Activated CD8-positive, alpha-beta memory T cell treated with anti-CD3 and anti-CD28 coated beads for 36 hours (primary cell): Measurements from ENCODE around the gene NAA60. TPM values are rescaled to one million over a fixed set of nuclear protein-coding genes. Genes with fewer than 3 reads are reported as not detected.

Experiments used
- CTCF ChIA-PET: fragments of 350-600 bp; sonication (Branson Sonifier 250); formaldehyde crosslinking; loops from one replicate; lab custom pipeline; 2021; ENCODE audit warnings: antibody characterized with exemption; lab: Charles Lee
- POLR2A ChIA-PET: fragments of 350-600 bp; sonication (Branson Sonifier 250); formaldehyde crosslinking; loops from one replicate; lab custom pipeline; 2021; ENCODE audit warnings: antibody characterized with exemption; lab: Charles Lee
- total RNA-seq, 2 experiments: library from RNA; stranded (reverse); gene quantifications; one replicate each; pipeline ENCODE4 v1.2.3, GENCODE V29; 2021

Gene NAA60
- total RNA-seq, 2 experiments from 2014 or later: 34.4 to 36.5 TPM

DNA sequence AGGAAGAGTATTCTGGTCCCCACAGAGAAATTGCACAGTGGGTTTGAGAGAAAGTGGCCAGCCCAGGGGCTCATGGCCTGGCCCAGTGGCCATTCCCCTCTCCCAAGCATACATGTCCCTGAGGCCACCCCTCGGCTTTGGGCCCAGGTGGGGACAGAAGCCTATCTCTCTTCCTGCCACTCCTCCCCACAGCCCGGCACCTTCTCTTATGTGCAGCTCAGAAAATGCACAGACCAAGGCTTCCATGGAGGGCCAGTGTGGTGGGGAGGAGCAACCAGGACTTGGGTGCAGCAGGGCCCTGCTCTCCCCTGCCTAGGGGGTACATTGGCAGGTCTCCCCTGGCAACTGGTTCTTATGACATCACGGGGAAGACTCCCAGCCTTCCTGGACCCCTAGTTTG, 51.7 kb downstream of the NAA60 start, which contains the start of gene C16orf90:
Gene C16orf90, minus strand, starts transcription at position 314 of the 400 bp plus-strand sequence. Its CDS starts 68 bp downstream, at position 246.
- CTCF ChIA-PET: no interaction called here
- POLR2A ChIA-PET: no interaction called here

DNA sequence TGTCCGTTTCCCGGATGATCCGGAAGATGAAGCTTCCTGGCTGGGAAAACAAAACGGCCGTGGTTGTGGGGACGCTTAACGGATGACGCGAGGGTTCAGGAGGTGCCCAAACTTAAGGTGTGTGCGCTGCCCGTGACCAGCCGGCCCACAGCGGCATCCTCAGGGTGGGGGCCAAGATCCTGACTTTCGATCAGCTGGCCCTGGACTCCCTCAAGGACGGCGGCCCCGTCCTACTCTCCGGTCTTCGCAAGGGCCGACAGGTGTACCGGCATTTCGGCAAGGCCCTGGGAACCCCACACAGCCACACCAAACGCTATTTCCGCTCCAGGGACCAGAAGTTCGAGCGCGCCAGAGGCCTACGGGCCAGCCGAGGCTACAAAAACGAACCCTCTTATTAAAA, 52.9 kb downstream of the NAA60 start:
- ChIA-PET CTCF (no interaction called here), POLR2A (no interaction called here)

DNA sequence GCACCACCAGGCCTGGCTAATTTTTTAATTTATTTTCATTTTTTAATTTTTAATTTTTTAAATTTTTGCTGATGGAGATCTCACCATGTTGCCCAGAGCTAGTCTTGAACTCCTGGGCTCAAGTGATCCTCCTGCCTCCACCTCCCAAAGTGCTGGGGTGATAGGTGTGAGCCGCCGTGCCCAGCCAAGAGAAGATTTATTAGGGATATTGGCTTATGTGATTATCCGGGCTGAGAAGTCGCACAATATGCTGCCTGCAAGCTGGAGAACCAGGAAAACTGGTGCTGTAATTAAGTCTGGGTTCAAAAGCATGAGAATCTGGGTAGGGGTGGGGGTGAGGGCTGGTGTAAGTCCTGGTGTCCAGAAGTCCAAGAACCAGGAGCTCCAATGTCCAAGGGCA, 54.3 kb downstream of the NAA60 start:
- ChIA-PET CTCF (no interaction called here), POLR2A (no interaction called here)

DNA sequence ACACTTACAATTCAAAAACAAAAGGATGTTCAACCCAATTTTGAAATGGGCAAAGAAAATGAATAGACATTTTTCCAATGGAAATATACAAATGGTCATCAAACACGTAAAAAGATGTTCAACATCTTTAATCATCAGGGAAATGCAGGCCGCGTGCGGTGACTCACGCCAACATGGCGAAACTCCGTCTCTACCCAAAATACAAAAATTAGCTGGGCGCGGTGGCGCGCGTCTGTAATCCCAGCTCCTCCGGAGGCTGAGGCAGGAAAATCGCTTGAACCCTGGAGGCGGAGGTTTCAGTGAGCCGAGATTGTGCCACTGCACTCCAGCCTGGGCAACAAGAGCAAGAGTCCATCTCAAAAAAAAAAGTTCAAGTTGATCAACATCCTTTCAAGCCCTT, 55.5 kb downstream of the NAA60 start:
- POLR2A ChIA-PET: no interaction called here
- CTCF ChIA-PET: no interaction called here

DNA sequence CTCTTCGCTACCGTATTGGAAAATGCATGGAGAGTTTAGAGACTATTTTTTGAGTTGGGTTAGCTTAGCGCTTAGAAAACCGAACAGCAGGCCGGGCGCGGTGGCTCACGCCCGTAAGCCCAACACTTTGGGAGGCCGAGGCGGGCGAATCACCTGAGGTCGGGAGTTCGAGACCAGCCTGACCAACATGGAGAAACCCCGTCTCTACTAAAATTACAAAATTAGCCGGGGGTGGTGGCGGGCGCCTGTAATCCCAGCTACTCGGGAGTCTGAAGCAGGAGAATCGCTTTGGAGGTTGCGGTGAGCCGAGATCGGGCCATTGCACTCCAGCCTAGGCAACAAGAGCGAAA, 57.9 kb downstream of the NAA60 start:
- POLR2A ChIA-PET: interaction anchor here (1.2 kb wide), 1 partner anchor 12 kb away, joined by 6 read pairs; no protein-coding TSS in a partner anchor
- CTCF ChIA-PET: interaction anchor here (0.9 to 1.5 kb wide), 2 partner anchors 235 to 752 kb away, joined by 3 to 7 read pairs; no protein-coding TSS in a partner anchor

DNA sequence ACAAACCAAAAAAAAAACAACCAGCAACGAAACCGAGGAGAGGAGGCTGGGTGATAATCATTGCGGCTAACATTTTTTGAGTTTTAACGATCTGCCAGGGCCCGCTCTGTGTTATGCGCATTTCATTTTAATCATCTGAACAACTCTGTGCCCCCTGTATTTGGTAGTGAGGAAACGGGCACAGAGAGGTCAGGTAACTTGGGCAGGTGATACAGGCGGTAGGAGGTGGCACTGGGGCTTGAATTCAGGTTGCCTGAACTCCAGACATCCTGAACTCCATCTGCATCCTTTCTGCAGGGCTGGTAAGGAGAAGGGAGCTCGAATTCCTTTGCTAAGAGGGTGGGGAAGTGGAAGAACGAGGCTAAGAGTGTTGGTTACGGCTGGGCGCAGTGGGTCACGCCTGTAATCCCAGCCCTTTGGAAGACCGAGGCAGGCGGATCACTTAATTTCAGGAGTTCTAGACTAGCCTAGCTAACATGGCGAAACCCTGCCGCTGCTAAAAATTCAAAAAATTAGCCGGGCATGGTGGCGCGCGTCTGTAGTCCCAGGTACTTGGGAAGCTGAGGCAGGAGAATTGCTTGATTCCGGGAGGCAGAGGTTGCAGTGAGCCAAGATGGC, 58.4 kb downstream of the NAA60 start:
- ChIA-PET CTCF (interaction anchor here (0.7 to 1.5 kb wide), 3 partner anchors 57 to 752 kb away, joined by 3 to 7 read pairs (median 5); no protein-coding TSS in a partner anchor), POLR2A (interaction anchor here (0.7 kb wide), 1 partner anchor 355 kb away, joined by 5 read pairs; no protein-coding TSS in a partner anchor)

DNA sequence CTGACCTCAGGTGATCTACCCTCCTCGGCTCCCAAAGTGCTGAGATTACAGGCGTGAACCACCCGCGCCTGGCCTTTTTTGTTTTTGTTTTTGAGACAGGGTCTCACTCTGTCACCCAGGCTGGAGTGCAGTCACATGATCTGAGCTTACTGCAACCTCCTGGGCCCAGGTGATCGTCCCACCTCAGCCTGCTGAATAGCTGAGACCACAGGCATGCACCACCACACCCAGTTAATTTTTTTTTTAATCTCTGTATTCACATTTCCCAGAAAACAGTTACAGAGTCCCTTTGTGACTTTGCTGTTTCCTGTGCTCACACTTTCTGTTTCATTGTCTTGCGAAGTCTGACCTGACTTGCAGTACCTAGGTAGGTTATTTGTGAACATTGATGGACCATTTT, 60.0 kb downstream of the NAA60 start:
- ChIA-PET POLR2A (no interaction called here), CTCF (interaction anchor here (0.5 kb wide), 1 partner anchor 42 kb away, joined by 4 read pairs; no protein-coding TSS in a partner anchor)

DNA sequence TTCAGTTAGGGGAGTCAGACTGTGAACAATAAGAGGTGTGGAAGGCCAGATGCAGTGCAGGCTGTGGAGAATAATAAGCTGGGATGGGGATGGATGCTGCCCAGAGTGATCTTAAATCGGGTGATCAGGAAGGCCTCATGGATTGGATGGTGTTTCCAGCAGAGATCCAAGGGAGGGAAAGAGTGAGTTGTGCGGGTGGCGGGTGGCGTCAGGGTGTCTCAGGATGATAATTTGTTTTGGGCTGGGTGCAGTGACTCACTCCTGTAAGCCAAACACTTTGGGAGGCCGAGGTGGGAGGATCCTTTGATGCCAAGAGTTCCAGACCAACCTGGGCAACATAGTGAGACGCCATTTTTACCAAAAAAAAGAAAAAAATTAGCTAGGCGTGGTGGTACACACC, 65.3 kb downstream of the NAA60 start:
- CTCF ChIA-PET: no interaction called here

DNA sequence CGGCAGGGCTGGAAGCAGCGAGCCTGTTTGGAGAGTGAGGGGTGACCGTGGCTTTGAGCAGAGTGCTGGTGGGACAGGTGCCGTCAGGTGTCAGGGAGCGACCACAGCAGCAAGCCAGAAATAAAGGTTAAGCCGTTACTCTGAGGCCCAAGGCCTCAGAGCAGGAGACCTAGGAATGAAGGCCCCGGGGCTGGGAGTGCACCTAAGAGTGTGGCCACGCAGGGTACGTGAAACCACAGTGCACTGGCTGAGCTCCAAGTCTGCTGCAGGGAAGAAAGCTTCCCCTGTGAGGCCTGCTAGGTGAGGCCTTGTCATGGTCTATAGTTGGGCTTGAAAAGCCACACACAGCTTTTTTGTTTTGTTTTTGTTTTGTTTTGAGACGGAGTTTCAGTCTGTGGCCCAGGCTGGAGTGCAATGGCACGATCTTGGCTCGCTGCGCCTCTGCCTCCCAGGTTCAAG, 66.0 kb downstream of the NAA60 start:
- ChIA-PET CTCF (no interaction called here), POLR2A (interaction anchor here (1.1 kb wide), 1 partner anchor 9 kb away, joined by 3 read pairs; no protein-coding TSS in a partner anchor)

More for the DNA sequence above, 65.3 kb downstream of the NAA60 start:
- POLR2A ChIA-PET: no interaction called here

DNA sequence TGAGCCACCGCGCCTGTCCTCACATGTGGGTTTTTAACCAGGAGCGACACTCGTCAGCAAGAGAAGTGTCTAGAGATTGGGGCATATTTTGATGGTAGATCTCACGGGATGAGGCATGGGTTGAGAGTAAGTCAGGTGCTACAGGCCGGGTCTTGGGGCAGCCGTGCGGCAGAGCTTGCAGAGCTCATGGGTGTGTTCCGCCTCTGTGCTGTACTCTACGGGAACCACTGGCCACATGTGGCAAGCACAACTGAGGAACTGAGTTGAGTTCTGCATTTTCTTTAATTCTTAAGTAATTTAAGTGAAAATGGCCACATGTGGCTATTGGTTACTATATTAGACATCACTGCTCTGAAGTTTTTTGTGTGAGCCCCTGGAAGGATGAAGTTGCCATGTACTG, 66.9 kb downstream of the NAA60 start:
- CTCF ChIA-PET: no interaction called here
- POLR2A ChIA-PET: no interaction called here

DNA sequence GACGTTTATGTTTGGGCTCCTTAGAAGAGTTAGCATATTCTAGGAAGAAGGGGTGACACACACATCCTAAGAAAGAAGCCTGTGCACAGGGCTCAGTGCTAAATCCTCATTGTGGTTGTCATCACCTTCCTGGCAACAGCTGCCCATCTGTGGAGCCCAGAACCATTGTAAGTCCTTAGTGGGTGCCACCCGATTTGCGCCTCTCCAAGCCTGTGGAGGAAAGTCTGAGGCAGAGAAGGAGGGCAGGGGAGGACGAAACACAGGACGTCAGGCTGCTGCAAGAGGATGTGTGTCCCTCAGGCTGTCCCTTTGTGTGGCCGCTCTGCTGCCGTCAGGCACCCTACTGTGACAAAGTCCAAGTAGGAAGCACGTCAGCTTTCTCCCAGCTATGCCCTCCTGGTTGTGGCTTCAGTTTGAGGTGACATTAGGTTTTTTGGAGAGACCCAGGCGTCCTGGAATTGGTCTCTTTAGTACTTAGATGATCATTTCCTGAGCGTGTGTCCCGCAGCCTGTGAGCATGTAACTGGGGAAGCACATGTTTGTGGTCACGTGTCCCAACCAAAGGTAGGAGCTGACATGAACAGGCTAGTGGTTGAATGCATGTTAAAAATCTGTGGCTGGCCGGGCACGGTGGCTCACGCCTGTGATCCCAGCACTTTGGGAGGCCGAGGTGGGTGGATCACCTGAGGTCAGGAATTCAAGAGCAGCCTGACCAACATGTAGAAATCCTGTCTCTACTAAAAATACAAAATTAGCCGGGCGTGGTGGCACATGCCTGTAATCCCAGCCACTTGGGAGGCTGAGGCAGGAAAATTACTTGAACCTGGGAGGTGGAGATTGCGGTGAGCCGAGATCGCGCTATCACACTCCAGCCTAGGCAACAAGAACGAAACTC, 68.1 kb downstream of the NAA60 start:
- POLR2A ChIA-PET: no interaction called here
- CTCF ChIA-PET: interaction anchor here (0.7 kb wide), 1 partner anchor 346 kb away, joined by 3 read pairs; no protein-coding TSS in a partner anchor

DNA sequence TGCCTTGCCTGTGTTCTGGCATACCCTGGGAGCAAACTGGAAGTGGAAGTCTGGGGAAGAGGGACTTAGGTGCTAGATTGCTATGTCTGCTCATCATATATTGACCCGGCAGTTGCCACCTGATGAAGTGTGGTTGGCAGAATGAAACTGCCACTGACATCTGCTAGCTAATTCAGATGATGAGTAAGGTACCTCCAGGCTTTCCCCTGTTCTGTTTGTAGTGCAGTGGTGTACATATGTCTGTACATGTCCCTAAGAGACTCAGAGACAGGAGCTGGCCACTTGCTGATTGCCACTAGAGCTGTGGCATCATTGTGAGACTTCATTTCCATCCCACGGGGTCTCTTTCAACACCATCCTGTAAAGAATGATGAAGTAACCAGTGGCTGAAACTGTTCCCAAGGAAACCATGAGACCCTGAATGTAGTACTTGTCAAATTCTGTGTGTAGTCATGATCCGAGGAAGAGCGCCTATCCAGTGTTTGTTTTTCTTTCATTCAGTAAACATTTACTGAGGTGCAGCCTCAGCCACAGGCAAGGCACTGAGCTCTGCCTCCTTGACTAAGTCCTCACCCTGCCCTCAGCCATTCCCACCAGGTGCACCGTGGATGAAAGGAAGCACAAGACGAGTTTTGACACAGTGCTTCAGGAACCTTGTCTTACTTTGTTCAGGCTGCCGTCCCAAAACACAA, 70.6 kb downstream of the NAA60 start:
- POLR2A ChIA-PET: no interaction called here
- CTCF ChIA-PET: no interaction called here

DNA sequence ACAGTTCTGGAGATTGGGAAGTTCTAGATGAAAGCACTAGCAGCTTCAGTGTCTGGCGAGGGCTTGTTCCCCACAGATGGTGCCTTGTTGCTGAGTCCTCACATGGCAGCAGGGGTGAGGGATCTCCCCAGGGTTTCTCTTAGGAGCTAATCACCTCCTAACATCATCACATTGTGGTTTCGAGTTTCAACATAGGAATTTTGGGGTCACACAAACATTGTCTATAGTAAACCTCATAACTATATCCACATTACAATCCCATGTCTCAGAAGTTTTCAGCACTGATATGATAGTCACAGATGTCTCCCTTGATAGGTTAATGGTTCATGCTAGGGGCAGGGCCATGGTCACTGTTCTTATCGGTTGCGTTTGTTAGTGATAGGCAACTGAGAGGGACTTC, 71.1 kb downstream of the NAA60 start:
- ChIA-PET POLR2A (no interaction called here), CTCF (no interaction called here)

DNA sequence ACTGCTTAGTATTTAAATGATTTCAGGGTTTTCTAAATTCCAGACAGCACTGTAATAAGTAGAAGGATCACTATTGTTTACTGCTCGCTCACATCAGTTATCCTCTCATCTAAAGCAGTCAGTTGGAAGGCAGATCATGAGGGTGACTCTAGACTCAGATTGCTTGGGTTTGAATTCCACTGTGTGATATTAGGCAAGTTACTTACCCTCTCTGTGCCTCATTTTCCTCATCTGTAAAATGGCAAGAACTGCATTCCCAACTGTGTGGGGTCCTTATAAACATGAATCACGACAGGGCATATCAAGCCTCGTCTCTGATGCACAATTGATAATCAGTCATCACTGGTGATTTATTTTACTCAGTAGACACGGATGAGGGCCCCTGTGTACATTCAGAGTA, 72.4 kb downstream of the NAA60 start:
- CTCF ChIA-PET: interaction anchor here (0.7 kb wide), 1 partner anchor 8 kb away, joined by 3 read pairs; no protein-coding TSS in a partner anchor
- POLR2A ChIA-PET: no interaction called here

DNA sequence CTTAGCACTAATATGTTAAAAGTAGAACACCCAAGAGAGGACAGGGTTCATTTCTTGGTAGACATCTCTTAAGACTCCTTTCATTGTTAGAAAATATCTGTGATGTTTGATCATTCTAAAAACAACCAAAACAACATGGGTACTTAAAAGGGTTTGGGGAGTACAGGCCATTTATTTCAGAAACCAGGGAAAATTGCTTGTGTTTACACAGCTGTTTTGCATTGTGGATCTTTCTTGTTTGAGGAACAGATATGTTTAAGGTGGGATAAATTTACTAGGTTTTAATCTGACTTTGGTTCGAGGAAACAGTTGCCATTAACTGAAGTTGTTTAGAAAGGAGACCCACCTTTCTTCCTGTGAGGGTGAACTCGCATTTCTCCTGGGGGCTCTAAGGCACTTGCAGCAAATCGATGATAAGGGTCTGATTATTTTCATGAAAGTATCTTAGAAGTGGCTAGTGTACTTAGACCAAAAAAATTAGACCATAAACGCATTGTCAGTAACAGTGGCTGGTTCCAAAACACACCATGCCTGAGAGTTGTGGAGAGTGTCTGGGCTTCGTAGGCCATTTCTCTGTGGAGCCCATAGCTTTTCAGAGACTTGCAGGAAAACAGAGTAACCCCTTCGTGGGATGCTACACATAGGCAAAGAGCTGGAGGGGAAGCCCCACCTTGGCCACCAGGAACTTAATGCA, 75.0 kb downstream of the NAA60 start:
- CTCF ChIA-PET: interaction anchor here (0.6 to 1.3 kb wide), 2 partner anchors 9 to 86 kb away, joined by 3 to 5 read pairs; no protein-coding TSS in a partner anchor

DNA sequence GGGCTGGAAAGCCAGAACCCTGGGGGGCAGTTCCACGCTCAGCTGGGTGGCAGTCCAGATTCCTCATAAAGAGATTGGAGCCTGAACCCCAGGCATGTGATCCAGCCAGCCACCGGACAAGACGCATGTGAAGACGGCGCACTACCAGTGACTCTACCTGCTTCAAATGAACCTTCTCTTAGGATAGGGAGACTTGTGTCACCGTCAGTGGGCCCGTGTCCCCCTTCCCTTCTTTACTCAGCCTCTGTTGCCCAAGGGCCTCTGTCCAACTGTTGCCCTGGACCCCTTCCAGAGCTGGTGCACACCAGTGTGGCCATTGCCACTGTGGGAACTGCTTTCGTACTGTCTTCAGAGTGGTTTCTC, 75.5 kb downstream of the NAA60 start:
- POLR2A ChIA-PET: no interaction called here
- CTCF ChIA-PET: interaction anchor here (1.3 kb wide), 1 partner anchor 8 kb away, joined by 3 read pairs; no protein-coding TSS in a partner anchor

More for the DNA sequence above, 75.0 kb downstream of the NAA60 start:
- POLR2A ChIA-PET: no interaction called here

DNA sequence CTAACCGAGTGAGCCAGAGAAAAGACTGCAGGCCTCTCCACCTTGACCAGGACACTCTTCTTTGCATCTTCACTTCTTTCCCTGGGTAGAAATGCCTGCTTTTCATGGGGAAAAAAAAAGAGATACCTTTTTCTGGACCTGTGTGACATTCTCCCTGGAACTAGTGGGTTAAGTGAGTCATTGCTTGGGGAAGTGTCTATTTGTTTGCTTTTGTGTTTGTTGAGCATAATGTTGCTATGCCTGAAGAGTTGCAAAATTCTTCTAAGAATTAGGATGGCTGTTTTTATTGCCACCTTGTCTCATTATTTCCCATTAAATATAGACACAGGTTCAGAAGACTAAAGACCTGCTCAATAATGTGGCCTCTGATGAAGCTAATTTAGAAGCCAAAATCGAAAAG, 76.1 kb downstream of the NAA60 start:
- ChIA-PET CTCF (interaction anchor here (1.3 kb wide), 1 partner anchor 8 kb away, joined by 3 read pairs; no protein-coding TSS in a partner anchor), POLR2A (interaction anchor here (0.6 kb wide), 1 partner anchor 439 kb away, joined by 7 read pairs; no protein-coding TSS in a partner anchor)

DNA sequence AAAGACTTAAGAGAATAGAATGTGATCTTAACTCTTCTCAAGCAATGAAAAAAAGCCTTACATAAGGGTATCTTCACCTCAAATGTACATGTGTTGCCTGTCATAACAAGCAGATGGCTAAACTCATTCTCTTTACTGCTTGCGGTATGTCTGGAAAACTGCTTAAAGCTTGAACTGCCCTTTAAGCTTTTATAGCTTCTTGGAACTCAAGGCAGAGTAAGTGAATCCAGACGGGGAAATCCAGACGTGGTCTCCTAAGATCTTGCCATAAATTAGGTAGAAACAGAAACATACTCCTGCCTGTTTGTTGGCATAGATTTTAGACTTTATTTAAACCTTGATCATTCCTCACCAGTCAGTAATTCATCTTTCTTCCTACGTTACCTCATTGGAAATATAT, 76.9 kb downstream of the NAA60 start:
- ChIA-PET CTCF (no interaction called here), POLR2A (no interaction called here)

DNA sequence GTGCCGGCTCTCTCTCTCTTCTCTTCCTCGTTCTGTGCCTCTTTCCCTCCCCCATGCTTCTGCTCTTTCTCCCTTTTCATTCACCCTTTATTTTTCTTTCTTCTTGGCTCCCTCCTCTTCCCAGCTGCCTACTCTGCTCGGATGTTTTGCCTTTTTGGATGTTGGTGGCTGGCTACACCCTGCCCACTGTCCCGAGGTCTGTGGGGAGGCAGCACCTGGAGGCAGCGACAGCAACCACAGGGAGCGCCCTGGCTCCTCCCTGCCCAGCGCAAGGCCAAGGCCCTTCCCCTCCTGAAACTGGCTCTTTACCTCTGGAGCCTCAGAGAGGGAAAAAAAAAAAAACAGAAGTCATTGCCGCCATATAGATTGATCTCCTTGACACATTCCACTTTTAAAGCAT, 77.4 kb downstream of the NAA60 start:
- ChIA-PET CTCF (no interaction called here), POLR2A (no interaction called here)
